GM12878 (cell line): ENCODE data around the gene WDFY4. TPM values are rescaled to one million over a fixed set of nuclear protein-coding genes. Genes with fewer than 3 reads are reported as not detected.

Experiments
- ATAC-seq: fragments of 200-7000 bp; cut with Tn5 transposase; 3 replicates; pipeline ENCODE4 v1.9.1; 2020; ENCODE audit warnings: mild to moderate bottlenecking, moderate library complexity
- BruUV-seq: library from RNA; stranded (reverse); fragments of 400-500 nt; replicated peaks from 2 replicates; lab custom pipeline; 2021; lab: Mats Ljungman, UMichigan
- CTCF ChIA-PET: fragments of 300-600 bp; sonication (Branson Sonifier 250); formaldehyde crosslinking; extraction: SDS; loops from one replicate; lab custom pipeline; 2021; ENCODE audit warnings: inconsistent platforms; lab: Yijun Ruan, JAX
- POLR2A ChIA-PET: fragments of 350-600 bp; formaldehyde crosslinking; extraction: SDS; loops from one replicate; lab custom pipeline; 2021; ENCODE audit warnings: inconsistent platforms; lab: Charles Lee
- RAD21 ChIA-PET: fragments of 300-600 bp; sonication (Branson Sonifier 250); formaldehyde crosslinking; loops from one replicate; lab custom pipeline; 2023; ENCODE audit warnings: antibody characterized with exemption; ENCODE audit not compliant: unreplicated experiment; lab: Charles Lee
- SMC1A ChIA-PET: fragments of 300-600 bp; sonication (Branson Sonifier 250); formaldehyde crosslinking; loops from one replicate; lab custom pipeline; 2023; ENCODE audit not compliant: unreplicated experiment, uncharacterized antibody; lab: Charles Lee
- DNase-seq: peaks from one replicate; pipeline ENCODE4 v3.0.0-alpha.2; 2011; ENCODE audit warnings: low read depth, low spot score
- FAIRE-seq: peaks from 3 replicates; lab custom pipeline; 2011; peaks lifted over from hg19 to GRCh38; lab: Jason Lieb, UNC
- H2AFZ ChIP-seq: 2 replicates; pipeline ENCODE4 v1.6.0; 2011; ENCODE audit warnings: low read depth, low read length, control low read depth; ENCODE audit not compliant: control insufficient read depth
- H3K27ac ChIP-seq: 2 replicates; pipeline ENCODE4 v1.5.1; 2011; ENCODE audit warnings: control low read depth; ENCODE audit not compliant: control insufficient read depth, insufficient read depth
- H3K27me3 ChIP-seq, 2 experiments: replicated peaks in 1 of 2; 2 replicates each; pipeline versions ENCODE4 v1.6.0 to v1.6.1; 2011; ENCODE audit warnings: low read length in 1 of 2; ENCODE audit not compliant: control insufficient read depth in 2 of 2, insufficient read depth in 2 of 2
- H3K36me3 ChIP-seq, 2 experiments: 2 replicates each; pipeline ENCODE4 v1.5.1; 2011; ENCODE audit warnings: low read length in 1 of 2; ENCODE audit not compliant: control insufficient read depth in 2 of 2, insufficient read depth in 2 of 2
- H3K4me1 ChIP-seq: 2 replicates; pipeline ENCODE4 v1.6.1; 2011; ENCODE audit warnings: mild to moderate bottlenecking, low read length, moderate library complexity, mixed read lengths; ENCODE audit not compliant: control insufficient read depth, insufficient read depth
- H3K4me2 ChIP-seq: 2 replicates; pipeline ENCODE4 v1.6.0; 2011; ENCODE audit warnings: control low read depth; ENCODE audit not compliant: control insufficient read depth, insufficient read depth
- H3K4me3 ChIP-seq: fragments of 200-600 bp; sonication (generic); 2 replicates; pipeline ENCODE4 v1.5.1; 2016
- H3K79me2 ChIP-seq: 2 replicates; pipeline ENCODE4 v1.6.0; 2011; ENCODE audit warnings: low read length; ENCODE audit not compliant: control insufficient read depth, insufficient read depth
- H3K9ac ChIP-seq: 2 replicates; pipeline ENCODE4 v1.8.0; 2011; ENCODE audit warnings: low read length, control low read depth, mixed read lengths; ENCODE audit not compliant: control insufficient read depth, insufficient read depth
- H3K9me3 ChIP-seq: replicated peaks from 3 replicates; pipeline ENCODE4 v1.5.1; 2011; ENCODE audit warnings: mild to moderate bottlenecking, low read length; ENCODE audit not compliant: control insufficient read depth, insufficient read depth
- H4K20me1 ChIP-seq: 2 replicates; pipeline ENCODE4 v1.6.0; 2011; ENCODE audit not compliant: control insufficient read depth, insufficient read depth
- BRCA1 ChIP-seq: IDR thresholded peaks from 2 replicates; pipeline ENCODE4 v1.6.1; 2011; ENCODE audit warnings: low read depth, low read length, improper control_type of control experiment
- CEBPB ChIP-seq, 2 experiments: fragments of 150-350 bp in 1 of 2; IDR thresholded peaks; 2 replicates each; pipeline ENCODE4 v1.6.1; 2012 to 2014; ENCODE audit warnings: low read depth in 2 of 2, low read length in 2 of 2, borderline replicate concordance in 1 of 2, inconsistent platforms in 1 of 2
- JUND ChIP-seq: IDR thresholded peaks from 2 replicates; pipeline ENCODE4 v1.6.1; 2012; ENCODE audit warnings: low read depth, mild to moderate bottlenecking, low read length, improper control_type of control experiment, moderate library complexity
- NRF1 ChIP-seq: conservative IDR thresholded peaks from 2 replicates; pipeline ENCODE4 v1.6.1; 2011; ENCODE audit warnings: mild to moderate bottlenecking, low read depth, low read length, improper control_type of control experiment
- POLR2AphosphoS2 ChIP-seq: IDR thresholded peaks from 2 replicates; pipeline ENCODE4 v1.6.1; 2011; ENCODE audit warnings: low read depth, mild to moderate bottlenecking, low read length, improper control_type of control experiment, moderate library complexity
- YY1 ChIP-seq: IDR thresholded peaks from 2 replicates; pipeline ENCODE4 v1.6.1; 2011; ENCODE audit warnings: low read depth, mild to moderate bottlenecking, low read length
- WGBS: methylation state at CpG from one replicate; pipeline ENCODE4 v1.1.6; 2016; ENCODE audit warnings: low lambda C conversion rate; ENCODE audit not compliant: insufficient replicate concordance, insufficient coverage; ENCODE audit errors: missing lambda C conversion rate; 5-methylcytosine and 5-hydroxymethylcytosine counted together
- in situ Hi-C: fragments of 300-500 bp; cut with MboI; formaldehyde crosslinking; loops from 9 replicates; pipeline ENCODE4 v1.14.3; 2018; ENCODE audit warnings: mixed read lengths
- intact Hi-C: fragments of 100-400 bp; cut with micrococcal nuclease; formaldehyde crosslinking; loops from one replicate; pipeline ENCODE4 v1.14.2; 2022; ENCODE audit not compliant: unreplicated experiment
- polyA plus RNA-seq, 11 experiments: library from polyadenylated mRNA; depleted of rRNA in 4 of 11; unstranded in 6 of 11; stranded (reverse) in 5 of 11; fragments of >200 nt; fragmentation: Nextera tagmentation in 4 of 11; fragmentation: Illumina TruSeq in 1 of 11; extraction: Ambion mirVana in 4 of 11; extraction: Trizol in 1 of 11; gene quantifications; 1 replicate in 1 of 11; 2 replicates in 10 of 11; pipeline versions ENCODE4 v1.2.1 to v1.2.3, GENCODE V29; 2011 to 2016; ENCODE audit warnings: inconsistent platforms in 2 of 11, missing spikeins in 2 of 11, low read depth in 1 of 11
- total RNA-seq, 4 experiments: library from RNA; depleted of rRNA in 3 of 4; stranded (reverse); fragments of >200 nt in 3 of 4; fragmentation: Illumina TruSeq in 1 of 4; extraction: Trizol in 1 of 4; gene quantifications; 2 replicates each; pipeline versions ENCODE4 v1.2.1 to v1.2.3, GENCODE V29; 2013 to 2021
- TF ChIP-seq, protein P1 (sequence below): fragments of 450-650 bp; IDR thresholded peaks from 2 replicates; pipeline ENCODE4 v1.6.1; 2018; ENCODE audit warnings: mild to moderate bottlenecking, low read depth, moderate library complexity; ENCODE audit not compliant: partially characterized antibody

WDFY4 gene
- total and polyA plus RNA-seq, 10 of the 15 experiments (the other 5 are each of a cell fraction or from before 2014, with no cell fraction given) = 13.5 to 132 (median 47.3) TPM

DNA sequence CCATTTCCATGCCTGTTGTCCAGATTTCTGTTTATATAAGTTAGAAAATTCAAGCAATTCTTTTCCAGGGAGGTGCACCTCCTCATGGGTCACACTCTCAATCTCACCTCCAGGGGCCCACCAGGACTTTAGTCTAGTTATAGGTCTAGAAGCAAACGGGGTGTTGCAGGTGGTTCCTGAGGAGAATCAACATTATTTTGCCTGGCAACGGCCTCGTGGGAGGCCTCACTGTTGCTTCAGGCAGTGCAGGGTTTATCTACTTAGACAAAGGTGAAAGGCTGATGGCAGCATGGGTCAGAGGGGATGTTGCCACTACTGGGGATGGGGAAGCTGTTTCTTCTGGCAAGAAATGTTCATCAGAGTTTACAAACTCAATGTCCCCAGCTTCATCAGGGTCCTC, 311.7 kb downstream of the WDFY4 start:
- 2% methylated on average over 3 of the region's 3 CpGs for WGBS
- Histone ChIP-seq H3K36me3 (no peaks in the 10 kb centered on the region), H4K20me1 (no peaks in the 10 kb centered on the region), H3K9me3 (no peaks in the 10 kb centered on the region), H3K27me3 (no peaks in the 10 kb centered on the region; a peak in 2 of 4 replicates), H3K4me3 (no peak overlapping the region), H3K4me2 (no peak overlapping the region), H3K4me1 (no peaks in the 10 kb centered on the region), H3K79me2 (no peaks in the 10 kb centered on the region), H2AFZ (no peak overlapping the region), H3K9ac (no peak overlapping the region), H3K27ac (no peak overlapping the region)
- in situ Hi-C loops (no loop called here), intact Hi-C loops (no loop called here)
- RAD21 ChIA-PET = interaction anchor here (1.1 kb wide), 1 partner anchor 149 kb away, joined by 3 read pairs; no protein-coding TSS in a partner anchor
- no peak for DNase-seq
- FAIRE-seq = no peak
- CTCF ChIA-PET = no interaction called here
- POLR2A ChIA-PET = no interaction called here
- no peak for ATAC-seq
- SMC1A ChIA-PET = interaction anchor here (0.7 kb wide), 1 partner anchor 338 kb away, joined by 3 read pairs; no protein-coding TSS in a partner anchor
- TF ChIP-seq, protein P1, sequence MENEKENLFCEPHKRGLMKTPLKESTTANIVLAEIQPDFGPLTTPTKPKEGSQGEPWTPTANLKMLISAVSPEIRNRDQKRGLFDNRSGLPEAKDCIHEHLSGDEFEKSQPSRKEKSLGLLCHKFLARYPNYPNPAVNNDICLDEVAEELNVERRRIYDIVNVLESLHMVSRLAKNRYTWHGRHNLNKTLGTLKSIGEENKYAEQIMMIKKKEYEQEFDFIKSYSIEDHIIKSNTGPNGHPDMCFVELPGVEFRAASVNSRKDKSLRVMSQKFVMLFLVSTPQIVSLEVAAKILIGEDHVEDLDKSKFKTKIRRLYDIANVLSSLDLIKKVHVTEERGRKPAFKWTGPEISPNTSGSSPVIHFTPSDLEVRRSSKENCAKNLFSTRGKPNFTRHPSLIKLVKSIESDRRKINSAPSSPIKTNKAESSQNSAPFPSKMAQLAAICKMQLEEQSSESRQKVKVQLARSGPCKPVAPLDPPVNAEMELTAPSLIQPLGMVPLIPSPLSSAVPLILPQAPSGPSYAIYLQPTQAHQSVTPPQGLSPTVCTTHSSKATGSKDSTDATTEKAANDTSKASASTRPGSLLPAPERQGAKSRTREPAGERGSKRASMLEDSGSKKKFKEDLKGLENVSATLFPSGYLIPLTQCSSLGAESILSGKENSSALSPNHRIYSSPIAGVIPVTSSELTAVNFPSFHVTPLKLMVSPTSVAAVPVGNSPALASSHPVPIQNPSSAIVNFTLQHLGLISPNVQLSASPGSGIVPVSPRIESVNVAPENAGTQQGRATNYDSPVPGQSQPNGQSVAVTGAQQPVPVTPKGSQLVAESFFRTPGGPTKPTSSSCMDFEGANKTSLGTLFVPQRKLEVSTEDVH = no peak
- TF ChIP-seq BRCA1 (no peak), NRF1 (no peak), CEBPB (IDR thresholded peaks at IDR 0.05; ENCODE audit: borderline replicate concordance in 1 of 2, low read depth in 2 of 2, low read length in 2 of 2) (no peak), YY1 (no peak), JUND (no peak), POLR2AphosphoS2 (no peak)
- BruUV-seq = no TSS peak
